Keratinocyte (primary cell): ENCODE data around the gene INTS1. TPM values are rescaled to one million over a fixed set of nuclear protein-coding genes. Genes with fewer than 3 reads are reported as not detected.
A peak's percentile ranks its signal among the peaks of the same experiment; 100 is the strongest.

ENCODE experiments used
- DNase-seq: peaks from one replicate; pipeline ENCODE4 v3.0.0-alpha.2; 2011; ENCODE audit warnings: low read depth, missing footprints, low spot score
- FAIRE-seq: peaks from 2 replicates; lab custom pipeline; 2011; peaks lifted over from hg19 to GRCh38; lab: Jason Lieb, UNC
- H2AFZ ChIP-seq: 2 replicates; pipeline ENCODE4 v1.6.0; 2012; ENCODE audit warnings: low read length, control low read depth, inconsistent platforms; ENCODE audit not compliant: control insufficient read depth
- H3K27ac ChIP-seq: 2 replicates; pipeline ENCODE4 v1.5.1; 2011; ENCODE audit warnings: low read length; ENCODE audit not compliant: control insufficient read depth, insufficient read depth
- H3K27me3 ChIP-seq: 3 replicates; pipeline ENCODE4 v1.6.0; 2011; ENCODE audit warnings: low read length; ENCODE audit not compliant: control insufficient read depth, insufficient read depth; ENCODE audit errors: extremely low read depth
- H3K36me3 ChIP-seq, 2 experiments: 2 replicates in 1 of 2; 3 replicates in 1 of 2; pipeline ENCODE4 v1.5.1; 2011; ENCODE audit warnings: low read length in 2 of 2, mild to moderate bottlenecking in 1 of 2; ENCODE audit not compliant: control insufficient read depth in 2 of 2, insufficient read depth in 2 of 2; ENCODE audit errors: extremely low read depth in 1 of 2
- H3K4me1 ChIP-seq: 3 replicates; pipeline ENCODE4 v1.5.1; 2011; ENCODE audit warnings: low read length; ENCODE audit not compliant: control insufficient read depth, insufficient read depth; ENCODE audit errors: extremely low read depth
- H3K4me2 ChIP-seq: 3 replicates; pipeline ENCODE4 v1.6.0; 2011; ENCODE audit warnings: low read depth, low read length; ENCODE audit not compliant: control insufficient read depth, insufficient read depth; ENCODE audit errors: extremely low read depth
- H3K4me3 ChIP-seq, 3 experiments: fragments of 200-600 bp in 1 of 3; sonication (generic) in 1 of 3; 2 replicates in 2 of 3; 3 replicates in 1 of 3; pipeline ENCODE4 v1.5.1; 2011 to 2016; ENCODE audit warnings: low read length in 3 of 3, mild to moderate bottlenecking in 3 of 3, control low read depth in 2 of 3, inconsistent platforms in 1 of 3, low read depth in 1 of 3, mixed read lengths in 1 of 3, mixed run types in 1 of 3, moderate library complexity in 1 of 3; ENCODE audit not compliant: control insufficient read depth in 2 of 3, insufficient read depth in 2 of 3; ENCODE audit errors: extremely low read depth in 1 of 3
- H3K79me2 ChIP-seq: 2 replicates; pipeline ENCODE4 v1.6.0; 2012; ENCODE audit warnings: low read length; ENCODE audit not compliant: control insufficient read depth, insufficient read depth
- H3K9ac ChIP-seq: 3 replicates; pipeline ENCODE4 v1.6.0; 2011; ENCODE audit warnings: low read length; ENCODE audit not compliant: control insufficient read depth, insufficient read depth; ENCODE audit errors: extremely low read depth
- H3K9me1 ChIP-seq: 3 replicates; pipeline ENCODE4 v1.6.0; 2011; ENCODE audit warnings: low read length; ENCODE audit not compliant: control insufficient read depth, insufficient read depth; ENCODE audit errors: extremely low read depth
- H3K9me3 ChIP-seq: 2 replicates; pipeline ENCODE4 v1.5.1; 2012; ENCODE audit warnings: low read depth, low read length; ENCODE audit not compliant: control insufficient read depth
- H4K20me1 ChIP-seq: 3 replicates; pipeline ENCODE4 v1.6.0; 2011; ENCODE audit warnings: low read length; ENCODE audit not compliant: control insufficient read depth, insufficient read depth; ENCODE audit errors: extremely low read depth
- CTCF ChIP-seq, 3 experiments: IDR thresholded peaks in 1 of 3; conservative IDR thresholded peaks in 1 of 3; optimal IDR thresholded peaks in 1 of 3; 2 replicates in 2 of 3; 3 replicates in 1 of 3; pipeline versions ENCODE3 to v1.5.1; 2011; ENCODE audit warnings: low read length in 3 of 3, mild to moderate bottlenecking in 3 of 3, moderate library complexity in 2 of 3, control low read depth in 1 of 3, inconsistent platforms in 1 of 3; ENCODE audit not compliant: insufficient read depth in 2 of 3; ENCODE audit errors: extremely low read depth in 1 of 3
- EZH2 ChIP-seq: IDR thresholded peaks from one replicate; pipeline ENCODE4 v1.6.1; 2012; ENCODE audit warnings: inconsistent platforms, mild to moderate bottlenecking, low read length, moderate library complexity
- dilution Hi-C: fragments of 300-500 bp; cut with MboI; formaldehyde crosslinking; loops from one replicate; pipeline ENCODE4 v1.7.0; 2020; ENCODE audit warnings: low sequenced_read_pairs; ENCODE audit not compliant: extremely low pct_ligation_motif_present
- polyA plus RNA-seq, 5 experiments: library from polyadenylated mRNA; depleted of rRNA in 3 of 5; stranded (reverse) in 3 of 5; stranded (forward) in 1 of 5; unstranded in 1 of 5; fragments of >200 nt; gene quantifications; 1 replicate in 1 of 5; 2 replicates in 3 of 5; 3 replicates in 1 of 5; pipeline versions ENCODE4 v1.2.1 to v1.2.3, GENCODE V29; 2011 to 2012; ENCODE audit warnings: missing spikeins in 2 of 5, low read depth in 1 of 5, low replicate concordance in 1 of 5

The INTS1 gene
- polyA plus RNA-seq, 1 donor (not counting 4 experiments of a cell fraction or from before 2014, with no cell fraction given): 10.6 TPM

- DNase-seq: peak; percentile 89
- dilution Hi-C loops: no loop called here
- no peak overlapping the region for H3K27ac ChIP-seq
- peak overlapping the region; percentile 96 for H3K4me2 ChIP-seq
- H3K9ac ChIP-seq: no peak overlapping the region
- H4K20me1 ChIP-seq: peaks cover 3% of the 10 kb centered on the region
- FAIRE-seq: no peak
- no peaks in the 10 kb centered on the region for H3K36me3 ChIP-seq
- H3K4me3 ChIP-seq: peak overlapping the region; percentile 81 to 86 (median 84)
- peaks cover 60% of the 10 kb centered on the region for H3K4me1 ChIP-seq
- TF ChIP-seq EZH2 (no peak), CTCF (optimal IDR thresholded peaks at IDR 0.05 in 1 of 3, IDR thresholded peaks at IDR 0.05 in 1 of 3, conservative IDR thresholded peaks at IDR 0.05 in 1 of 3; ENCODE audit: extremely low read depth in 1 of 3, insufficient read depth in 2 of 3, low read length in 3 of 3) (no peak)
- H3K79me2 ChIP-seq: peaks cover 38% of the 10 kb centered on the region
- no peaks in the 10 kb centered on the region for H3K9me1 ChIP-seq
- no peaks in the 10 kb centered on the region for H3K9me3 ChIP-seq
- H3K27me3 ChIP-seq: no peaks in the 10 kb centered on the region
- H2AFZ ChIP-seq: no peak overlapping the region
Observed at GRCh38 chr7:1459512-1459892, 44.7 kb downstream of the INTS1 start.

- H3K9me1 ChIP-seq: no peaks in the 10 kb centered on the region
- H4K20me1 ChIP-seq: peaks cover 3% of the 10 kb centered on the region
- peak within 1 kb of the TSS; percentile 96 for H3K4me2 ChIP-seq
- no peak for TF ChIP-seq CTCF (optimal IDR thresholded peaks at IDR 0.05 in 1 of 3, IDR thresholded peaks at IDR 0.05 in 1 of 3, conservative IDR thresholded peaks at IDR 0.05 in 1 of 3; ENCODE audit: extremely low read depth in 1 of 3, insufficient read depth in 2 of 3, low read length in 3 of 3)
- TF ChIP-seq EZH2: no peak
- no peak for DNase-seq
- FAIRE-seq: no peak
- peaks cover 43% of the 10 kb centered on the region for H3K79me2 ChIP-seq
- H3K9ac ChIP-seq: peak within 1 kb of the TSS; percentile 85
- no peaks in the 10 kb centered on the region for H3K36me3 ChIP-seq
- peaks cover 56% of the 10 kb centered on the region for H3K4me1 ChIP-seq
- H3K4me3 ChIP-seq: peak within 1 kb of the TSS; percentile 81 to 86 (median 84)
- H3K9me3 ChIP-seq: no peaks in the 10 kb centered on the region
- dilution Hi-C loops: no loop called here
- no peaks in the 10 kb centered on the region for H3K27me3 ChIP-seq
- peak within 1 kb of the TSS; percentile 79 for H3K27ac ChIP-seq
- H2AFZ ChIP-seq: peak within 1 kb of the TSS; percentile 83
Observed at GRCh38 chr7:1458683-1459511, 45.3 kb downstream of the INTS1 start, which contains the start of gene MICALL2. Gene MICALL2 (minus strand): TSS chr7:1459470. CDS start chr7:1459326, 144 bp downstream.
